H1 (cell line): ENCODE measurements around the gene STIM2. TPM values are rescaled to one million over a fixed set of nuclear protein-coding genes. Genes with fewer than 3 reads are reported as not detected.

Source experiments
- ASH2L ChIP-seq: fragments of 200-600, 300-600 bp; sonication (generic); IDR thresholded peaks from one replicate; pipeline ENCODE4 v1.7.1; 2017; ENCODE audit warnings: low read length
- KDM1A ChIP-seq: fragments of 200-600, 300-600 bp; sonication (generic); IDR thresholded peaks from 2 replicates; pipeline ENCODE4 v1.7.1; 2016; ENCODE audit warnings: mild to moderate bottlenecking, low read length, borderline replicate concordance
- YY1 ChIP-seq: IDR thresholded peaks from 2 replicates; pipeline ENCODE4 v1.6.1; 2011; ENCODE audit warnings: low read depth, mild to moderate bottlenecking, low read length
- polyA plus RNA-seq, 7 experiments: library from polyadenylated mRNA; depleted of rRNA in 3 of 7; stranded (reverse) in 5 of 7; unstranded in 2 of 7; fragments of >200 nt in 5 of 7; fragments of 200-250 nt in 2 of 7; gene quantifications; 1 replicate in 5 of 7; 2 replicates in 1 of 7; 4 replicates in 1 of 7; pipeline versions ENCODE4 v1.2.1 to v1.2.3, GENCODE V29; 2011 to 2013; ENCODE audit warnings: missing spikeins in 2 of 7, mixed read lengths in 2 of 7
- total RNA-seq: library from RNA; stranded (reverse); fragmentation: NEBNext Ultra II Directional; extraction: Animal tissue kit (Norgen Biotek cat#: 25700); gene quantifications from 2 replicates; pipeline ENCODE4 v1.2.1, GENCODE V29; 2021
- TF ChIP-seq, protein P1 (sequence below): IDR thresholded peaks from 2 replicates; pipeline ENCODE4 v1.6.1; 2011; ENCODE audit warnings: low read length, improper control_type of control experiment
- TF ChIP-seq, protein P2 (sequence below): IDR thresholded peaks from 2 replicates; pipeline ENCODE4 v1.6.1; 2012; ENCODE audit warnings: inconsistent platforms

STIM2 gene
- total and polyA plus RNA-seq, 2 of the 8 experiments (the other 6 are each of a cell fraction or from before 2014, with no cell fraction given): 22.9 to 23.0 TPM

DNA sequence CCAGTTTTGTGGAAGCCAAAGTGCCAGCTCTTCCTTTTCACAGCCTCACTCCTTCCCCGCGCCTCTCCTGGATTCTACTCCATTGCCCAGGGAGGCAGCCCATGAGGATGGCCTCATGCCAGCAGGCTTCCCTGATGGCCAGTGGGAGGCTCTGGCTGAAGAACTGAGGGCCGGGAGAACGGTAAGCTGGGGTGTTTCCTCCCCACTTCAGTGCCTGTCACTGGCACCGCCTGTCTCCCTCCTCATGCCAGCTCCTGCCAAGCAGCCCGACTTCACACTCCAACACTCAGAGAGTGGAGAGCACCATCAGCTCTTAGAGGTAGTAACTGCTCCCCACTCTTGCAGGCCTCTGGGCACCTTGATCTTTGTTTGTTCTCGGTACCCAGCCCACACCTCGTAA lies 46.9 kb upstream of the STIM2 start (continued):
- TF ChIP-seq ASH2L (no peak), YY1 (no peak), KDM1A (no peak)
- TF ChIP-seq, protein P1, sequence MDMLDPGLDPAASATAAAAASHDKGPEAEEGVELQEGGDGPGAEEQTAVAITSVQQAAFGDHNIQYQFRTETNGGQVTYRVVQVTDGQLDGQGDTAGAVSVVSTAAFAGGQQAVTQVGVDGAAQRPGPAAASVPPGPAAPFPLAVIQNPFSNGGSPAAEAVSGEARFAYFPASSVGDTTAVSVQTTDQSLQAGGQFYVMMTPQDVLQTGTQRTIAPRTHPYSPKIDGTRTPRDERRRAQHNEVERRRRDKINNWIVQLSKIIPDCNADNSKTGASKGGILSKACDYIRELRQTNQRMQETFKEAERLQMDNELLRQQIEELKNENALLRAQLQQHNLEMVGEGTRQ: no peak
- TF ChIP-seq, protein P2, sequence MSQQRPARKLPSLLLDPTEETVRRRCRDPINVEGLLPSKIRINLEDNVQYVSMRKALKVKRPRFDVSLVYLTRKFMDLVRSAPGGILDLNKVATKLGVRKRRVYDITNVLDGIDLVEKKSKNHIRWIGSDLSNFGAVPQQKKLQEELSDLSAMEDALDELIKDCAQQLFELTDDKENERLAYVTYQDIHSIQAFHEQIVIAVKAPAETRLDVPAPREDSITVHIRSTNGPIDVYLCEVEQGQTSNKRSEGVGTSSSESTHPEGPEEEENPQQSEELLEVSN: no peak
